Loucy (cell line): ENCODE data around the gene CORT.

Experiments
- EZH2phosphoT487 ChIP-seq: fragments of 200-600 bp; IDR thresholded peaks from 2 replicates; pipeline ENCODE4 v1.6.1; 2018; ENCODE audit warnings: antibody characterized with exemption, mild to moderate bottlenecking, moderate library complexity, borderline replicate concordance
- TF ChIP-seq, protein P1 (sequence below): fragments of 200-600 bp; sonication (generic); conservative IDR thresholded peaks from 2 replicates; pipeline ENCODE4 v1.5.1; 2014; ENCODE audit warnings: mild to moderate bottlenecking, antibody characterized with exemption, low read length

DNA sequence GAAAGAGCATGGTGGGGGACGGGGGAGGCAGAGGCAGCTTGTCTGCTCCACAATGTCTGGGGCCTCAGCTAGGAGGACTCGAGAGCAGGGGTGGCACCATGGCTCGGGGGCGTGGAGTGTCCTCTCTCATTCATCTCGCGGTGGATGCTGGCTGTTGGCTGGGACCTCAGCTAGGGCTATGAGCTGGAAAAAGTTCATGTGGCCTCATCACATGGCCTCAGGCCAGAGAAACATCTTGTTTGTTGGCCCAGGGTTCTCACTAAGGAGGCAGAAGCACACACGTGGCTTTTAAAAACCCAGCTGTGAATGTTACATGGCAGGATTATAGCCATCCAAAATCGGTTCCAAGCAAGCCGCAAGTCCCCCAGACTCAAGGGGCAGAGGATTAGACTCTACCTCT, 25.8 kb upstream of the CORT start:
- TF ChIP-seq, protein P1, sequence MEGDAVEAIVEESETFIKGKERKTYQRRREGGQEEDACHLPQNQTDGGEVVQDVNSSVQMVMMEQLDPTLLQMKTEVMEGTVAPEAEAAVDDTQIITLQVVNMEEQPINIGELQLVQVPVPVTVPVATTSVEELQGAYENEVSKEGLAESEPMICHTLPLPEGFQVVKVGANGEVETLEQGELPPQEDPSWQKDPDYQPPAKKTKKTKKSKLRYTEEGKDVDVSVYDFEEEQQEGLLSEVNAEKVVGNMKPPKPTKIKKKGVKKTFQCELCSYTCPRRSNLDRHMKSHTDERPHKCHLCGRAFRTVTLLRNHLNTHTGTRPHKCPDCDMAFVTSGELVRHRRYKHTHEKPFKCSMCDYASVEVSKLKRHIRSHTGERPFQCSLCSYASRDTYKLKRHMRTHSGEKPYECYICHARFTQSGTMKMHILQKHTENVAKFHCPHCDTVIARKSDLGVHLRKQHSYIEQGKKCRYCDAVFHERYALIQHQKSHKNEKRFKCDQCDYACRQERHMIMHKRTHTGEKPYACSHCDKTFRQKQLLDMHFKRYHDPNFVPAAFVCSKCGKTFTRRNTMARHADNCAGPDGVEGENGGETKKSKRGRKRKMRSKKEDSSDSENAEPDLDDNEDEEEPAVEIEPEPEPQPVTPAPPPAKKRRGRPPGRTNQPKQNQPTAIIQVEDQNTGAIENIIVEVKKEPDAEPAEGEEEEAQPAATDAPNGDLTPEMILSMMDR: no peak
- TF ChIP-seq EZH2phosphoT487: no peak
